ENCODE data around the gene ADCY9. TPM values are rescaled to one million over a fixed set of nuclear protein-coding genes. Genes with fewer than 3 reads are reported as not detected.

The ADCY9 gene
- total RNA-seq, 1 experiment from 2014 or later, result 11.5 TPM

GRCh38 chr16:4158143-4159093 is 42.2 kb upstream of the ADCY9 start:
- ATAC-seq, result no peak
- ChIA-PET POLR2A (no interaction called here), CTCF (interaction anchor here (1.1 to 2.4 kb wide), 2 partner anchors 95 to 96 kb away, joined by 3 to 8 read pairs; no protein-coding TSS in a partner anchor)
- Mint-ChIP-seq H3K4me3 (no peak overlapping the region), H3K27me3 (ENCODE audit: low read depth) (no peaks in the 10 kb centered on the region), H3K27ac (no peak overlapping the region), H3K9me3 (peaks cover 8% of the 10 kb centered on the region; the same call in 1 of the 2 replicates), H3K36me3 (no peaks in the 10 kb centered on the region), H3K4me1 (no peaks in the 10 kb centered on the region)
- no peak for DNase-seq (ENCODE audit: low spot score)
- no peak for TF ChIP-seq MXD4 (CRISPR knock-in tag; IDR thresholded peaks at IDR 0.05; ENCODE audit: borderline replicate concordance)
- no peak for TF ChIP-seq TEAD1 (CRISPR knock-in tag; IDR thresholded peaks at IDR 0.05)
- no peak for TF ChIP-seq FOXP1 (CRISPR knock-in tag; IDR thresholded peaks at IDR 0.05; ENCODE audit: borderline replicate concordance)
- TF ChIP-seq, protein P1, sequence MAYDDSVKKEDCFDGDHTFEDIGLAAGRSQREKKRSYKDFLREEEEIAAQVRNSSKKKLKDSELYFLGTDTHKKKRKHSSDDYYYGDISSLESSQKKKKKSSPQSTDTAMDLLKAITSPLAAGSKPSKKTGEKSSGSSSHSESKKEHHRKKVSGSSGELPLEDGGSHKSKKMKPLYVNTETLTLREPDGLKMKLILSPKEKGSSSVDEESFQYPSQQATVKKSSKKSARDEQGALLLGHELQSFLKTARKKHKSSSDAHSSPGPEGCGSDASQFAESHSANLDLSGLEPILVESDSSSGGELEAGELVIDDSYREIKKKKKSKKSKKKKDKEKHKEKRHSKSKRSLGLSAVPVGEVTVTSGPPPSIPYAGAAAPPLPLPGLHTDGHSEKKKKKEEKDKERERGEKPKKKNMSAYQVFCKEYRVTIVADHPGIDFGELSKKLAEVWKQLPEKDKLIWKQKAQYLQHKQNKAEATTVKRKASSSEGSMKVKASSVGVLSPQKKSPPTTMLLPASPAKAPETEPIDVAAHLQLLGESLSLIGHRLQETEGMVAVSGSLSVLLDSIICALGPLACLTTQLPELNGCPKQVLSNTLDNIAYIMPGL (CRISPR knock-in tag; IDR thresholded peaks at IDR 0.05), result no peak
- no peak for TF ChIP-seq JUN (CRISPR knock-in tag; IDR thresholded peaks at IDR 0.05)
- TF ChIP-seq GABPB1 (CRISPR knock-in tag; IDR thresholded peaks at IDR 0.05), result no peak
- no peak for TF ChIP-seq EMX1 (CRISPR knock-in tag; IDR thresholded peaks at IDR 0.05)
- TF ChIP-seq, protein P2, sequence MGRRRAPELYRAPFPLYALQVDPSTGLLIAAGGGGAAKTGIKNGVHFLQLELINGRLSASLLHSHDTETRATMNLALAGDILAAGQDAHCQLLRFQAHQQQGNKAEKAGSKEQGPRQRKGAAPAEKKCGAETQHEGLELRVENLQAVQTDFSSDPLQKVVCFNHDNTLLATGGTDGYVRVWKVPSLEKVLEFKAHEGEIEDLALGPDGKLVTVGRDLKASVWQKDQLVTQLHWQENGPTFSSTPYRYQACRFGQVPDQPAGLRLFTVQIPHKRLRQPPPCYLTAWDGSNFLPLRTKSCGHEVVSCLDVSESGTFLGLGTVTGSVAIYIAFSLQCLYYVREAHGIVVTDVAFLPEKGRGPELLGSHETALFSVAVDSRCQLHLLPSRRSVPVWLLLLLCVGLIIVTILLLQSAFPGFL (CRISPR knock-in tag; IDR thresholded peaks at IDR 0.05; ENCODE audit: borderline replicate concordance), result no peak
- no peak for TF ChIP-seq KAT7 (CRISPR knock-in tag; IDR thresholded peaks at IDR 0.05; ENCODE audit: borderline replicate concordance)
- no peak for TF ChIP-seq NFATC4 (CRISPR knock-in tag; IDR thresholded peaks at IDR 0.05)
- TF ChIP-seq IRF1 (CRISPR knock-in tag; IDR thresholded peaks at IDR 0.05), result no peak
- TF ChIP-seq, protein P3, sequence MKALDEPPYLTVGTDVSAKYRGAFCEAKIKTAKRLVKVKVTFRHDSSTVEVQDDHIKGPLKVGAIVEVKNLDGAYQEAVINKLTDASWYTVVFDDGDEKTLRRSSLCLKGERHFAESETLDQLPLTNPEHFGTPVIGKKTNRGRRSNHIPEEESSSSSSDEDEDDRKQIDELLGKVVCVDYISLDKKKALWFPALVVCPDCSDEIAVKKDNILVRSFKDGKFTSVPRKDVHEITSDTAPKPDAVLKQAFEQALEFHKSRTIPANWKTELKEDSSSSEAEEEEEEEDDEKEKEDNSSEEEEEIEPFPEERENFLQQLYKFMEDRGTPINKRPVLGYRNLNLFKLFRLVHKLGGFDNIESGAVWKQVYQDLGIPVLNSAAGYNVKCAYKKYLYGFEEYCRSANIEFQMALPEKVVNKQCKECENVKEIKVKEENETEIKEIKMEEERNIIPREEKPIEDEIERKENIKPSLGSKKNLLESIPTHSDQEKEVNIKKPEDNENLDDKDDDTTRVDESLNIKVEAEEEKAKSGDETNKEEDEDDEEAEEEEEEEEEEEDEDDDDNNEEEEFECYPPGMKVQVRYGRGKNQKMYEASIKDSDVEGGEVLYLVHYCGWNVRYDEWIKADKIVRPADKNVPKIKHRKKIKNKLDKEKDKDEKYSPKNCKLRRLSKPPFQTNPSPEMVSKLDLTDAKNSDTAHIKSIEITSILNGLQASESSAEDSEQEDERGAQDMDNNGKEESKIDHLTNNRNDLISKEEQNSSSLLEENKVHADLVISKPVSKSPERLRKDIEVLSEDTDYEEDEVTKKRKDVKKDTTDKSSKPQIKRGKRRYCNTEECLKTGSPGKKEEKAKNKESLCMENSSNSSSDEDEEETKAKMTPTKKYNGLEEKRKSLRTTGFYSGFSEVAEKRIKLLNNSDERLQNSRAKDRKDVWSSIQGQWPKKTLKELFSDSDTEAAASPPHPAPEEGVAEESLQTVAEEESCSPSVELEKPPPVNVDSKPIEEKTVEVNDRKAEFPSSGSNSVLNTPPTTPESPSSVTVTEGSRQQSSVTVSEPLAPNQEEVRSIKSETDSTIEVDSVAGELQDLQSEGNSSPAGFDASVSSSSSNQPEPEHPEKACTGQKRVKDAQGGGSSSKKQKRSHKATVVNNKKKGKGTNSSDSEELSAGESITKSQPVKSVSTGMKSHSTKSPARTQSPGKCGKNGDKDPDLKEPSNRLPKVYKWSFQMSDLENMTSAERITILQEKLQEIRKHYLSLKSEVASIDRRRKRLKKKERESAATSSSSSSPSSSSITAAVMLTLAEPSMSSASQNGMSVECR (CRISPR knock-in tag; IDR thresholded peaks at IDR 0.05; ENCODE audit: borderline replicate concordance), result no peak
- TF ChIP-seq SP1 (CRISPR knock-in tag; conservative IDR thresholded peaks at IDR 0.05), result no peak

DNA sequence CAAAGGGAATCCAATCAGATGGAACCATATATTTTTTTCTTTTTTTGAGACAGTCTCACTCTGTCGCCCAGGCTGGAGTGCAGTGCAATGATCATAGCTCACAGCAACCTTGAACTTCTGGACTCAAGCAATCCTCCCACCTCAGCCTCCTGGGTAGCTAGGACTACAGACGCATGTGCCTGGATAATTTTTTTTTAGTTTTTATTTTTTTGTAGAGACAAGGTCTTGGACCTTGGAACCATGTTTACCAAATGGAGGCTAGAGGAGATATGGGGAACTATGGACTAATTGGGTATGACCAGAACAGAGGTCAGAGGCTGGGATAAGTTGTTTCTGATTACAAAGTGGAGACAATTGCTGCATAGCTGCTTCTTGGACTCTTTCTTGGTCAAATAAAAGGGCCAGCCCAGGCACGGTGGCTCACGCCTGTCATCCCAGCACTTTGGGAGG is 41.2 kb upstream of the ADCY9 start:
- H3K27ac Mint-ChIP-seq, result no peak overlapping the region
- no peak overlapping the region for H3K4me3 Mint-ChIP-seq
- H3K4me1 Mint-ChIP-seq, result no peaks in the 10 kb centered on the region
- ATAC-seq, result no peak
- H3K27me3 Mint-ChIP-seq (ENCODE audit: low read depth), result no peaks in the 10 kb centered on the region
- no peaks in the 10 kb centered on the region for H3K36me3 Mint-ChIP-seq
- ChIA-PET POLR2A (no interaction called here), CTCF (interaction anchor here (0.6 to 1.1 kb wide), 2 partner anchors 11 to 97 kb away, joined by 3 read pairs; no protein-coding TSS in a partner anchor)
- no peak for DNase-seq (ENCODE audit: low spot score)
- peaks cover 8% of the 10 kb centered on the region; the same call in 1 of the 2 replicates for H3K9me3 Mint-ChIP-seq
- no peak for TF ChIP-seq ZNF512 (CRISPR knock-in tag; IDR thresholded peaks at IDR 0.05; ENCODE audit: borderline replicate concordance)
- TF ChIP-seq FOXJ3 (CRISPR knock-in tag; IDR thresholded peaks at IDR 0.05; ENCODE audit: borderline replicate concordance), result no peak
- TF ChIP-seq EMX1 (CRISPR knock-in tag; IDR thresholded peaks at IDR 0.05), result no peak
- TF ChIP-seq CBFB (CRISPR knock-in tag; IDR thresholded peaks at IDR 0.05; ENCODE audit: low read depth), result no peak
- no peak for TF ChIP-seq FOXK1 (CRISPR knock-in tag; IDR thresholded peaks at IDR 0.05)
- TF ChIP-seq, protein P4, sequence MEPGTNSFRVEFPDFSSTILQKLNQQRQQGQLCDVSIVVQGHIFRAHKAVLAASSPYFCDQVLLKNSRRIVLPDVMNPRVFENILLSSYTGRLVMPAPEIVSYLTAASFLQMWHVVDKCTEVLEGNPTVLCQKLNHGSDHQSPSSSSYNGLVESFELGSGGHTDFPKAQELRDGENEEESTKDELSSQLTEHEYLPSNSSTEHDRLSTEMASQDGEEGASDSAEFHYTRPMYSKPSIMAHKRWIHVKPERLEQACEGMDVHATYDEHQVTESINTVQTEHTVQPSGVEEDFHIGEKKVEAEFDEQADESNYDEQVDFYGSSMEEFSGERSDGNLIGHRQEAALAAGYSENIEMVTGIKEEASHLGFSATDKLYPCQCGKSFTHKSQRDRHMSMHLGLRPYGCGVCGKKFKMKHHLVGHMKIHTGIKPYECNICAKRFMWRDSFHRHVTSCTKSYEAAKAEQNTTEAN (CRISPR knock-in tag; IDR thresholded peaks at IDR 0.05), result no peak
- TF ChIP-seq IRF2 (CRISPR knock-in tag; IDR thresholded peaks at IDR 0.05; ENCODE audit: borderline replicate concordance, low read depth), result no peak
- TF ChIP-seq ATF1 (CRISPR knock-in tag; IDR thresholded peaks at IDR 0.05), result no peak
- TF ChIP-seq ZNF263 (CRISPR knock-in tag; IDR thresholded peaks at IDR 0.05; ENCODE audit: low read depth), result no peak
